DOHH2 (cell line): Measurements from ENCODE around the gene ANKRD34A.

Source experiments
- H3F3A ChIP-seq: fragments of 200-600 bp; sonication (generic), shearing (Covaris generic); 2 replicates; pipeline ENCODE4 v1.6.0; 2016; ENCODE audit warnings: antibody characterized with exemption, mild to moderate bottlenecking; ENCODE audit not compliant: control insufficient read depth, insufficient read depth
- H3K27ac ChIP-seq: fragments of 200-600 bp; sonication (generic); 2 replicates; pipeline ENCODE4 v1.5.1; 2014; ENCODE audit warnings: low read depth, mild to moderate bottlenecking, low read length, moderate library complexity
- H3K27me3 ChIP-seq: fragments of 200-600 bp; sonication (generic); 2 replicates; pipeline ENCODE4 v1.6.1; 2014; ENCODE audit warnings: mild to moderate bottlenecking, low read length, mixed read lengths; ENCODE audit not compliant: control insufficient read depth
- H3K36me3 ChIP-seq: fragments of 200-600 bp; sonication (generic); 2 replicates; pipeline ENCODE4 v1.6.1; 2014; ENCODE audit warnings: mild to moderate bottlenecking, low read length, moderate library complexity, mixed read lengths; ENCODE audit not compliant: control insufficient read depth
- H3K4me1 ChIP-seq: fragments of 200-600 bp; sonication (generic); 2 replicates; pipeline ENCODE4 v1.6.1; 2014; ENCODE audit warnings: mild to moderate bottlenecking, low read length, mixed read lengths; ENCODE audit not compliant: control insufficient read depth
- H3K4me2 ChIP-seq: fragments of 200-600 bp; sonication (generic); 2 replicates; pipeline ENCODE4 v1.6.0; 2014; ENCODE audit warnings: mild to moderate bottlenecking, low read length, moderate library complexity
- H3K4me3 ChIP-seq: fragments of 200-600 bp; sonication (generic); 2 replicates; pipeline ENCODE4 v1.5.1; 2014; ENCODE audit warnings: mild to moderate bottlenecking, low read length, mixed read lengths
- H3K79me2 ChIP-seq: fragments of 200-600 bp; sonication (generic); 2 replicates; pipeline ENCODE4 v1.6.1; 2014; ENCODE audit warnings: mild to moderate bottlenecking, low read length, mixed read lengths; ENCODE audit not compliant: control insufficient read depth
- H3K9me2 ChIP-seq: fragments of 200-600 bp; sonication (generic); replicated peaks from 2 replicates; pipeline ENCODE4 v1.6.1; 2014; ENCODE audit warnings: mild to moderate bottlenecking, low read length, mixed read lengths; ENCODE audit not compliant: control insufficient read depth
- H3K9me3 ChIP-seq: fragments of 200-600 bp; sonication (generic); 2 replicates; pipeline ENCODE4 v1.6.1; 2014; ENCODE audit warnings: antibody characterized with exemption, low read length, mixed read lengths; ENCODE audit not compliant: control insufficient read depth, insufficient read depth
- H4K20me1 ChIP-seq: fragments of 200-600 bp; sonication (generic); 2 replicates; pipeline ENCODE4 v1.6.0; 2014; ENCODE audit warnings: low read depth, mild to moderate bottlenecking, antibody characterized with exemption, low read length, moderate library complexity; ENCODE audit not compliant: control insufficient read depth, insufficient read depth
- CTCF ChIP-seq: fragments of 200-600 bp; sonication (generic); IDR thresholded peaks from one replicate; pipeline ENCODE4 v1.5.1; 2014; ENCODE audit warnings: antibody characterized with exemption, mild to moderate bottlenecking, low read depth, low read length; ENCODE audit not compliant: poor library complexity, severe bottlenecking
- EZH2phosphoT487 ChIP-seq: fragments of 200-600 bp; sonication (generic); IDR thresholded peaks from 2 replicates; pipeline ENCODE4 v1.6.1; 2017; ENCODE audit warnings: borderline replicate concordance, mild to moderate bottlenecking, antibody characterized with exemption, low read length, moderate library complexity, mixed read lengths

ANKRD34A gene

GRCh38 chr1:145996433-145997015 lies 32.1 kb upstream of the ANKRD34A start, which contains the start of gene TXNIP:
TXNIP (minus strand) TSS chr1:145996579; CDS start chr1:145996266, 313 bp downstream.
- peaks cover 43% of the 10 kb centered on the region for H3K36me3 ChIP-seq
- H4K20me1 ChIP-seq = peaks cover 22% of the 10 kb centered on the region
- peak within 1 kb of the TSS; percentile 91 for H3K4me3 ChIP-seq
- H3K4me2 ChIP-seq = peak within 1 kb of the TSS; percentile 98
- H3K27ac ChIP-seq = peak within 1 kb of the TSS; percentile 95
- no peaks in the 10 kb centered on the region for H3K9me3 ChIP-seq
- peaks cover 63% of the 10 kb centered on the region for H3K4me1 ChIP-seq
- peaks cover 32% of the 10 kb centered on the region for H3K79me2 ChIP-seq
- no peaks in the 10 kb centered on the region for H3K9me2 ChIP-seq
- H3K27me3 ChIP-seq = no peaks in the 10 kb centered on the region
- peaks cover 54% of the 10 kb centered on the region for H3F3A ChIP-seq
- TF ChIP-seq EZH2phosphoT487 = no peak
- TF ChIP-seq CTCF = no peak

- Histone ChIP-seq H3K4me3 (peak overlapping the region; percentile 91), H3F3A (peaks cover 59% of the 10 kb centered on the region), H3K36me3 (peaks cover 43% of the 10 kb centered on the region), H3K9me2 (no peaks in the 10 kb centered on the region), H4K20me1 (peaks cover 22% of the 10 kb centered on the region), H3K27ac (peak overlapping the region; percentile 95), H3K4me1 (peaks cover 63% of the 10 kb centered on the region), H3K79me2 (peaks cover 32% of the 10 kb centered on the region), H3K27me3 (no peaks in the 10 kb centered on the region), H3K9me3 (no peaks in the 10 kb centered on the region), H3K4me2 (peak overlapping the region; percentile 79)
- TF ChIP-seq CTCF = no peak
- TF ChIP-seq EZH2phosphoT487 = no peak
Measured at GRCh38 chr1:145995964-145996432, 31.6 kb upstream of the ANKRD34A start.

GRCh38 chr1:145995148-145995881 lies 30.9 kb upstream of the ANKRD34A start:
- Histone ChIP-seq H3K9me3 (no peaks in the 10 kb centered on the region), H3F3A (peaks cover 66% of the 10 kb centered on the region), H3K27me3 (no peaks in the 10 kb centered on the region), H3K79me2 (peaks cover 32% of the 10 kb centered on the region), H3K4me2 (peak overlapping the region; percentile 79), H3K4me1 (peaks cover 63% of the 10 kb centered on the region), H3K9me2 (no peaks in the 10 kb centered on the region), H4K20me1 (peaks cover 22% of the 10 kb centered on the region), H3K36me3 (peaks cover 43% of the 10 kb centered on the region), H3K4me3 (peak overlapping the region; percentile 91), H3K27ac (peak overlapping the region; percentile 95)
- no peak for TF ChIP-seq EZH2phosphoT487
- no peak for TF ChIP-seq CTCF
